Adrenal gland (tissue), 5 donors: ENCODE results near the gene TMEM184A.

Experiments used
- CTCF ChIP-seq, 6 experiments: fragments of 450-650 bp in 4 of 6; fragments of 200-600 bp in 2 of 6; sonication (generic) in 1 of 6; IDR thresholded peaks; 1 replicate in 5 of 6; 2 replicates in 1 of 6; pipeline versions ENCODE4 v1.5.1 to v1.8.0; 2016 to 2021; ENCODE audit warnings: antibody characterized with exemption in 6 of 6, mild to moderate bottlenecking in 2 of 6, moderate library complexity in 1 of 6
- POLR2A ChIP-seq, 2 donors: fragments of 450-650 bp; IDR thresholded peaks; one replicate each; pipeline ENCODE4 v1.6.1; 2017; ENCODE audit warnings: antibody characterized with exemption in 2 of 2, mild to moderate bottlenecking in 2 of 2, moderate library complexity in 1 of 2
- donor health status: DM: no; HTN: no; CAD: no.

- TF ChIP-seq CTCF (IDR thresholded peaks at IDR 0.05) (no peak), POLR2A (IDR thresholded peaks at IDR 0.05) (no peak)
These were observed 17.3 kb downstream of the TMEM184A start for GRCh38 chr7:1538544-1539180.
